GM23338 (cell line): ENCODE measurements around the gene STK4. TPM values are rescaled to one million over a fixed set of nuclear protein-coding genes. Genes with fewer than 3 reads are reported as not detected.

Experiments
- ATAC-seq: fragments of 200-7000 bp; cut with Tn5 transposase; 3 replicates; pipeline ENCODE4 v1.9.1; 2020
- DNase-seq: peaks from one replicate; pipeline ENCODE4 v3.0.0-alpha.2; 2015; ENCODE audit warnings: low spot score
- H2AFZ ChIP-seq: fragments of 200-600 bp; sonication (generic); 2 replicates; pipeline ENCODE4 v1.8.0; 2016; ENCODE audit warnings: antibody characterized with exemption, mild to moderate bottlenecking, moderate library complexity
- H3F3A ChIP-seq: fragments of 200-600 bp; sonication (generic); replicated peaks from 2 replicates; pipeline ENCODE4 v1.8.0; 2017; ENCODE audit warnings: antibody characterized with exemption, mixed run types, low read depth
- H3K27ac ChIP-seq: fragments of 200-600 bp; sonication (generic); 2 replicates; pipeline ENCODE4 v1.6.1; 2016; ENCODE audit warnings: low read depth
- H3K27me3 ChIP-seq: fragments of 200-600 bp; sonication (generic); 2 replicates; pipeline ENCODE4 v1.8.0; 2016; ENCODE audit warnings: mild to moderate bottlenecking, mixed run types, moderate library complexity; ENCODE audit not compliant: insufficient read depth
- H3K36me3 ChIP-seq: fragments of 200-600 bp; sonication (generic); 2 replicates; pipeline ENCODE4 v1.8.0; 2016; ENCODE audit warnings: mild to moderate bottlenecking; ENCODE audit not compliant: insufficient read depth
- H3K4me1 ChIP-seq: fragments of 200-600 bp; sonication (generic); 2 replicates; pipeline ENCODE4 v1.8.0; 2016; ENCODE audit warnings: mild to moderate bottlenecking, moderate library complexity; ENCODE audit not compliant: insufficient read depth
- H3K4me2 ChIP-seq: fragments of 200-600 bp; sonication (generic); 2 replicates; pipeline ENCODE4 v1.7.1; 2017; ENCODE audit warnings: mixed run types
- H3K4me3 ChIP-seq: fragments of 200-600 bp; sonication (generic); 2 replicates; pipeline ENCODE4 v1.6.1; 2016; ENCODE audit warnings: mixed run types
- H3K79me2 ChIP-seq: fragments of 200-600 bp; sonication (generic); replicated peaks from 2 replicates; pipeline ENCODE4 v1.8.0; 2017; ENCODE audit warnings: mild to moderate bottlenecking; ENCODE audit not compliant: insufficient read depth
- H3K9me2 ChIP-seq: fragments of 200-600 bp; sonication (generic); 2 replicates; pipeline ENCODE4 v1.8.0; 2017; ENCODE audit not compliant: insufficient read depth
- H4K20me1 ChIP-seq: fragments of 200-600 bp; sonication (generic); replicated peaks from 2 replicates; pipeline ENCODE4 v1.8.0; 2017; ENCODE audit warnings: mild to moderate bottlenecking; ENCODE audit not compliant: insufficient read depth
- H3K27ac Mint-ChIP-seq: 2 replicates; pipeline ENCODE4 v1.8.0; 2020; ENCODE audit warnings: inconsistent platforms, mild to moderate bottlenecking, moderate library complexity, mixed read lengths
- H3K27me3 Mint-ChIP-seq: 3 replicates; pipeline ENCODE4 v1.8.0; 2022; ENCODE audit warnings: low read depth, mild to moderate bottlenecking, moderate library complexity, mixed read lengths, inconsistent platforms; ENCODE audit not compliant: insufficient read depth, poor library complexity
- H3K36me3 Mint-ChIP-seq: 3 replicates; pipeline ENCODE4 v1.8.0; 2021; ENCODE audit warnings: low read depth, mild to moderate bottlenecking, inconsistent platforms, moderate library complexity, mixed read lengths
- H3K4me1 Mint-ChIP-seq: 3 replicates; pipeline ENCODE4 v1.8.0; 2020; ENCODE audit warnings: mild to moderate bottlenecking, inconsistent platforms, mixed read lengths
- H3K4me3 Mint-ChIP-seq: 3 replicates; pipeline ENCODE4 v1.8.0; 2021; ENCODE audit warnings: moderate library complexity, mild to moderate bottlenecking, inconsistent platforms, mixed read lengths
- H3K9me3 Mint-ChIP-seq: 3 replicates; pipeline ENCODE4 v1.8.0; 2020; ENCODE audit warnings: moderate library complexity, mild to moderate bottlenecking, inconsistent platforms, mixed read lengths
- CREB1 ChIP-seq: fragments of 250-450 bp; sonication (Bioruptor Pico); IDR thresholded peaks from 2 replicates; pipeline ENCODE4 v1.5.0; 2020; ENCODE audit warnings: low read depth, mild to moderate bottlenecking, moderate library complexity
- CTCF ChIP-seq, 2 experiments: fragments of 200-600 bp in 1 of 2; sonication (generic) in 1 of 2; conservative IDR thresholded peaks; 2 replicates each; pipeline versions ENCODE4 v1.5.1 to v1.6.1; 2016 to 2017; ENCODE audit warnings: antibody characterized with exemption in 2 of 2, low read depth in 2 of 2, mild to moderate bottlenecking in 2 of 2, moderate library complexity in 1 of 2
- ETS1 ChIP-seq: IDR thresholded peaks from 2 replicates; pipeline ENCODE4 v1.6.1; 2016; ENCODE audit warnings: antibody characterized with exemption
- EZH2 ChIP-seq: fragments of 200-600 bp; sonication (generic); IDR thresholded peaks from one replicate; pipeline ENCODE4 v1.8.0; 2017; ENCODE audit warnings: antibody characterized with exemption, mild to moderate bottlenecking, low read depth; ENCODE audit not compliant: unreplicated experiment
- EZH2phosphoT487 ChIP-seq: fragments of 200-600 bp; sonication (generic); IDR thresholded peaks from one replicate; pipeline ENCODE4 v1.8.1; 2018; ENCODE audit warnings: antibody characterized with exemption; ENCODE audit not compliant: unreplicated experiment
- JUNB ChIP-seq: IDR thresholded peaks from one replicate; pipeline ENCODE4 v1.6.1; 2016; ENCODE audit warnings: antibody characterized with exemption; ENCODE audit not compliant: unreplicated experiment
- NANOG ChIP-seq: IDR thresholded peaks from 2 replicates; pipeline ENCODE4 v1.6.1; 2016; ENCODE audit warnings: antibody characterized with exemption, borderline replicate concordance
- POLR2AphosphoS5 ChIP-seq: IDR thresholded peaks from 2 replicates; pipeline ENCODE4 v1.6.1; 2016; ENCODE audit warnings: antibody characterized with exemption, low read depth
- REST ChIP-seq: IDR thresholded peaks from one replicate; pipeline ENCODE4 v1.6.1; 2018; ENCODE audit warnings: antibody characterized with exemption; ENCODE audit not compliant: unreplicated experiment
- STAT1 ChIP-seq: IDR thresholded peaks from one replicate; pipeline ENCODE4 v1.6.1; 2016; ENCODE audit warnings: antibody characterized with exemption; ENCODE audit not compliant: unreplicated experiment
- ZNF114 ChIP-seq: fragments of 250-450 bp; sonication (Bioruptor Pico); IDR thresholded peaks from 2 replicates; pipeline ENCODE4 v1.5.0; 2020; ENCODE audit warnings: mild to moderate bottlenecking, moderate library complexity
- ZNF331 ChIP-seq: fragments of 250-450 bp; sonication (Bioruptor Pico); IDR thresholded peaks from 2 replicates; pipeline ENCODE4 v1.5.0; 2020; ENCODE audit warnings: low read depth, mild to moderate bottlenecking, moderate library complexity
- polyA plus RNA-seq: library from polyadenylated mRNA; unstranded; fragments of >200 nt; fragmentation: Nextera tagmentation; extraction: Ambion mirVana; gene quantifications from 2 replicates; pipeline ENCODE4 v1.2.1, GENCODE V29; 2016
- total RNA-seq: library from RNA; depleted of rRNA; stranded (reverse); fragments of >200 nt; shearing (Covaris generic); gene quantifications from 2 replicates; pipeline ENCODE4 v1.2.3, GENCODE V29; 2014
- TF ChIP-seq, protein P1 (sequence below): fragments of 250-450 bp; sonication (Bioruptor Pico); IDR thresholded peaks from 2 replicates; pipeline ENCODE4 v1.5.0; 2020; ENCODE audit warnings: mild to moderate bottlenecking, moderate library complexity

STK4 gene
- total and polyA plus RNA-seq, 2 experiments from 2014 or later, result 37.7 to 58.7 TPM

DNA sequence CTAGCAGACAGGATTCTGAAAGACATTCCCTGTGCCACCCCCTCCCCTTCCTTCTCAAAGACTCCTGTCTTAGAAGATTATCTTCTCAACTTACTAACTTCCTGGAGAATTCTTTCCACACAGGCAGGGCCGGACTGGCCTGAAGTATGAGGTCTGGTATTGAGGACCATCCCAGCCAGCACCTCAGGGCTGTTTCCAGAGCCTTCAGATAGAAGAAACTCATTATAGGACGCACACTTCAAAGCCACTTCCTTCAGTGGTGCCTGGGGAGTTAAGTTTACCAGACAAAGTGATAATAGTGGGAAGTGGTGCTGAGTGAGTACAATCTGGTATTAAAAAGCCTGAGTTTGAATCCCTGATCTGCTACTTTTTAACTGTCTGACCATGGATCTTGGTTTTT lies 119.0 kb downstream of the STK4 start:
- Histone ChIP-seq H3K27ac (no peak overlapping the region), H3K36me3 (no peaks in the 10 kb centered on the region; the same call in none of the 2 replicates), H3K4me2 (no peak overlapping the region), H3F3A (no peaks in the 10 kb centered on the region), H3K4me1 (peaks cover 6% of the 10 kb centered on the region; the same call in 1 of the 2 replicates), H3K27me3 (no peaks in the 10 kb centered on the region), H3K79me2 (no peaks in the 10 kb centered on the region), H4K20me1 (no peaks in the 10 kb centered on the region), H3K9me2 (no peaks in the 10 kb centered on the region; the same call in 1 of the 2 replicates), H3K4me3 (no peak overlapping the region), H2AFZ (no peak overlapping the region)
- peaks cover 8% of the 10 kb centered on the region; the same call in 2 of the 3 replicates for H3K9me3 Mint-ChIP-seq
- H3K27ac Mint-ChIP-seq, result no peak overlapping the region
- peaks cover 27% of the 10 kb centered on the region for H3K36me3 Mint-ChIP-seq
- TF ChIP-seq NANOG, result no peak
- TF ChIP-seq EZH2phosphoT487, result no peak
- TF ChIP-seq ZNF114, result no peak
- TF ChIP-seq CREB1 (CRISPR knock-in tag), result no peak
- TF ChIP-seq REST, result no peak
- no peak for TF ChIP-seq EZH2
- no peak for TF ChIP-seq POLR2AphosphoS5
- TF ChIP-seq ETS1, result no peak
- TF ChIP-seq JUNB, result no peak
- TF ChIP-seq, protein P1, sequence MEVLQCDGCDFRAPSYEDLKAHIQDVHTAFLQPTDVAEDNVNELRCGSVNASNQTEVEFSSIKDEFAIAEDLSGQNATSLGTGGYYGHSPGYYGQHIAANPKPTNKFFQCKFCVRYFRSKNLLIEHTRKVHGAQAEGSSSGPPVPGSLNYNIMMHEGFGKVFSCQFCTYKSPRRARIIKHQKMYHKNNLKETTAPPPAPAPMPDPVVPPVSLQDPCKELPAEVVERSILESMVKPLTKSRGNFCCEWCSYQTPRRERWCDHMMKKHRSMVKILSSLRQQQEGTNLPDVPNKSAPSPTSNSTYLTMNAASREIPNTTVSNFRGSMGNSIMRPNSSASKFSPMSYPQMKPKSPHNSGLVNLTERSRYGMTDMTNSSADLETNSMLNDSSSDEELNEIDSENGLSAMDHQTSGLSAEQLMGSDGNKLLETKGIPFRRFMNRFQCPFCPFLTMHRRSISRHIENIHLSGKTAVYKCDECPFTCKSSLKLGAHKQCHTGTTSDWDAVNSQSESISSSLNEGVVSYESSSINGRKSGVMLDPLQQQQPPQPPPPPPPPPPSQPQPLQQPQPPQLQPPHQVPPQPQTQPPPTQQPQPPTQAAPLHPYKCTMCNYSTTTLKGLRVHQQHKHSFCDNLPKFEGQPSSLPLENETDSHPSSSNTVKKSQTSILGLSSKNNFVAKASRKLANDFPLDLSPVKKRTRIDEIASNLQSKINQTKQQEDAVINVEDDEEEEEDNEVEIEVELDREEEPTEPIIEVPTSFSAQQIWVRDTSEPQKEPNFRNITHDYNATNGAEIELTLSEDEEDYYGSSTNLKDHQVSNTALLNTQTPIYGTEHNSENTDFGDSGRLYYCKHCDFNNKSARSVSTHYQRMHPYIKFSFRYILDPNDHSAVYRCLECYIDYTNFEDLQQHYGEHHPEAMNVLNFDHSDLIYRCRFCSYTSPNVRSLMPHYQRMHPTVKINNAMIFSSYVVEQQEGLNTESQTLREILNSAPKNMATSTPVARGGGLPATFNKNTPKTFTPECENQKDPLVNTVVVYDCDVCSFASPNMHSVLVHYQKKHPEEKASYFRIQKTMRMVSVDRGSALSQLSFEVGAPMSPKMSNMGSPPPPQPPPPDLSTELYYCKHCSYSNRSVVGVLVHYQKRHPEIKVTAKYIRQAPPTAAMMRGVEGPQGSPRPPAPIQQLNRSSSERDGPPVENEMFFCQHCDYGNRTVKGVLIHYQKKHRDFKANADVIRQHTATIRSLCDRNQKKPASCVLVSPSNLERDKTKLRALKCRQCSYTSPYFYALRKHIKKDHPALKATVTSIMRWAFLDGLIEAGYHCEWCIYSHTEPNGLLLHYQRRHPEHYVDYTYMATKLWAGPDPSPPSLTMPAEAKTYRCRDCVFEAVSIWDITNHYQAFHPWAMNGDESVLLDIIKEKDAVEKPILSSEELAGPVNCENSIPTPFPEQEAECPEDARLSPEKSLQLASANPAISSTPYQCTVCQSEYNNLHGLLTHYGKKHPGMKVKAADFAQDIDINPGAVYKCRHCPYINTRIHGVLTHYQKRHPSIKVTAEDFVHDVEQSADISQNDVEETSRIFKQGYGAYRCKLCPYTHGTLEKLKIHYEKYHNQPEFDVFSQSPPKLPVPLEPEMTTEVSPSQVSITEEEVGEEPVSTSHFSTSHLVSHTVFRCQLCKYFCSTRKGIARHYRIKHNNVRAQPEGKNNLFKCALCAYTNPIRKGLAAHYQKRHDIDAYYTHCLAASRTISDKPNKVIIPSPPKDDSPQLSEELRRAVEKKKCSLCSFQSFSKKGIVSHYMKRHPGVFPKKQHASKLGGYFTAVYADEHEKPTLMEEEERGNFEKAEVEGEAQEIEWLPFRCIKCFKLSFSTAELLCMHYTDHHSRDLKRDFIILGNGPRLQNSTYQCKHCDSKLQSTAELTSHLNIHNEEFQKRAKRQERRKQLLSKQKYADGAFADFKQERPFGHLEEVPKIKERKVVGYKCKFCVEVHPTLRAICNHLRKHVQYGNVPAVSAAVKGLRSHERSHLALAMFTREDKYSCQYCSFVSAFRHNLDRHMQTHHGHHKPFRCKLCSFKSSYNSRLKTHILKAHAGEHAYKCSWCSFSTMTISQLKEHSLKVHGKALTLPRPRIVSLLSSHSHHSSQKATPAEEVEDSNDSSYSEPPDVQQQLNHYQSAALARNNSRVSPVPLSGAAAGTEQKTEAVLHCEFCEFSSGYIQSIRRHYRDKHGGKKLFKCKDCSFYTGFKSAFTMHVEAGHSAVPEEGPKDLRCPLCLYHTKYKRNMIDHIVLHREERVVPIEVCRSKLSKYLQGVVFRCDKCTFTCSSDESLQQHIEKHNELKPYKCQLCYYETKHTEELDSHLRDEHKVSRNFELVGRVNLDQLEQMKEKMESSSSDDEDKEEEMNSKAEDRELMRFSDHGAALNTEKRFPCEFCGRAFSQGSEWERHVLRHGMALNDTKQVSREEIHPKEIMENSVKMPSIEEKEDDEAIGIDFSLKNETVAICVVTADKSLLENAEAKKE (CRISPR knock-in tag), result no peak
- TF ChIP-seq CTCF (conservative IDR thresholded peaks at IDR 0.05; ENCODE audit: low read depth in 2 of 2), result no peak
- no peak for TF ChIP-seq ZNF331 (CRISPR knock-in tag)
- TF ChIP-seq STAT1, result no peak
- H3K4me3 Mint-ChIP-seq, result no peak overlapping the region
- peaks cover 14% of the 10 kb centered on the region for H3K4me1 Mint-ChIP-seq
- no peak for ATAC-seq
- H3K27me3 Mint-ChIP-seq, result peaks cover 2% of the 10 kb centered on the region
- DNase-seq, result no peak
